ENCODE data around the gene SRSF5. TPM values are rescaled to one million over a fixed set of nuclear protein-coding genes. Genes with fewer than 3 reads are reported as not detected.

Gene SRSF5
- total RNA-seq, 1 experiment from 2014 or later, result 395 TPM

DNA sequence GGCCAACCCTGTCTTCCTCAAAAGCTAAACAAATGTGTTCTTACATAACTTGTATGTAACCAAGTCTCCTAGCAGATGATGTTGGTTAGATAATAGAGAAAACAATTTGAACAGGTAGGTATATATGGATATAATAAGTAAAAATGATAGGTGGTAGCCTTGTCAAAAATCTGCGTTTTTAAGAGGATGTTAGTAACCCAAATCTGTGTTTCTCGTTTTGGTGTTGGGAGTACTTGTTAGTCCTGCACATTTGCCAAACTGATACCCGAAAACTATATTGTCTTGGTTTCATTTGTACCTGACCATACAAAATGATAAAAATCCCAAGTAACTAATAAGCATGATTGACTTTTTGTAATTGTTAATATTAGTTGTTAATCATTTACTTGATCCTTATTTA lies 8.1 kb downstream of the SRSF5 start:
- ChIA-PET CTCF (no interaction called here), POLR2A (ENCODE audit: unreplicated experiment) (interaction anchor here (0.6 kb wide), 1 partner anchor 28 kb away, joined by 20 read pairs; no protein-coding TSS in a partner anchor)
- Histone ChIP-seq H3K79me2 (ENCODE audit: low read depth) (peaks cover 14% of the 10 kb centered on the region), H3K4me1 (replicated peaks; ENCODE audit: insufficient read depth) (no peaks in the 10 kb centered on the region), H3K9me3 (ENCODE audit: insufficient read depth, low read depth) (no peaks in the 10 kb centered on the region), H3K4me3 (no peak overlapping the region), H3K4me2 (no peak overlapping the region), H3K27ac (no peak overlapping the region), H4K20me1 (ENCODE audit: insufficient read depth) (peaks cover 42% of the 10 kb centered on the region), H3K27me3 (ENCODE audit: insufficient read depth, low read depth) (no peaks in the 10 kb centered on the region), H3K9me2 (ENCODE audit: insufficient read depth) (no peaks in the 10 kb centered on the region), H3F3A (ENCODE audit: insufficient read depth, low read depth) (peaks cover 95% of the 10 kb centered on the region), H2AFZ (no peak overlapping the region), H3K36me3 (ENCODE audit: low read depth) (peaks cover 56% of the 10 kb centered on the region)
- no peak for DNase-seq
- no TSS peak for BruUV-seq (replicated peaks)
- TF ChIP-seq EZH2 (IDR thresholded peaks at IDR 0.05; ENCODE audit: low read depth), result no peak
- TF ChIP-seq, protein P1, sequence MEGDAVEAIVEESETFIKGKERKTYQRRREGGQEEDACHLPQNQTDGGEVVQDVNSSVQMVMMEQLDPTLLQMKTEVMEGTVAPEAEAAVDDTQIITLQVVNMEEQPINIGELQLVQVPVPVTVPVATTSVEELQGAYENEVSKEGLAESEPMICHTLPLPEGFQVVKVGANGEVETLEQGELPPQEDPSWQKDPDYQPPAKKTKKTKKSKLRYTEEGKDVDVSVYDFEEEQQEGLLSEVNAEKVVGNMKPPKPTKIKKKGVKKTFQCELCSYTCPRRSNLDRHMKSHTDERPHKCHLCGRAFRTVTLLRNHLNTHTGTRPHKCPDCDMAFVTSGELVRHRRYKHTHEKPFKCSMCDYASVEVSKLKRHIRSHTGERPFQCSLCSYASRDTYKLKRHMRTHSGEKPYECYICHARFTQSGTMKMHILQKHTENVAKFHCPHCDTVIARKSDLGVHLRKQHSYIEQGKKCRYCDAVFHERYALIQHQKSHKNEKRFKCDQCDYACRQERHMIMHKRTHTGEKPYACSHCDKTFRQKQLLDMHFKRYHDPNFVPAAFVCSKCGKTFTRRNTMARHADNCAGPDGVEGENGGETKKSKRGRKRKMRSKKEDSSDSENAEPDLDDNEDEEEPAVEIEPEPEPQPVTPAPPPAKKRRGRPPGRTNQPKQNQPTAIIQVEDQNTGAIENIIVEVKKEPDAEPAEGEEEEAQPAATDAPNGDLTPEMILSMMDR (conservative IDR thresholded peaks at IDR 0.05), result no peak
- intact Hi-C loops (cut with micrococcal nuclease; ENCODE audit: unreplicated experiment), result no loop called here

DNA sequence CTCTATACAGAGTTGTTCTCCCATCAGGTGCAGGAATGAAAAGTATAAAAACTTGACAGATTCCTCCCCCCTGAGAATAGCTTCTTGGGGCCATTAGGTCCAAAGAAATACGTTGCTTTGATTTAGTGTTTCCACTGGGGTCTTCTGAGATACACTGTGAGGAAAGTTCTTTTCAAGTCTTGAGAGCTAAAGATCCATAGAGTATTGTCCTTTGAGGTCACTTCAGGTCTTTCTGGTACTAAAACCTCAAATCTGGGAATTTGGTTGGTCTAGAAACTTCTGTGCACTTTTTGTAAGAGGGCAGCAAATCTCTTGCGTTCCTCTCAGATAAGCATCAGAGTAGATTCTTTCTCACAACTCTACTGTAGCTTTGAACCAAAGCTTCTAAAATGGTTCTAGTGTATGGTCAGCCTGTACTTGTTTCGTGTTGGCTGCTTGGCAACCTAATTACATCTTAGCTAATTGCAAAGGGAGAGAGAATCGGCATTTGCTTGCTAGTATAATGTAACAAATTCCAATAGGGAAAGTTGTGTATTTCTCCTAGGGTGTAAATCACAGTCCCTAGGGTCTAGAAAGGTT lies 10.0 kb downstream of the SRSF5 start:
- ChIA-PET CTCF (no interaction called here), POLR2A (ENCODE audit: unreplicated experiment) (interaction anchor here (0.6 kb wide), 1 partner anchor 1619 kb away, joined by 3 read pairs; no protein-coding TSS in a partner anchor)
- DNase-seq, result no peak
- Histone ChIP-seq H4K20me1 (ENCODE audit: insufficient read depth) (peaks cover 23% of the 10 kb centered on the region), H3K79me2 (ENCODE audit: low read depth) (no peaks in the 10 kb centered on the region), H3K27me3 (ENCODE audit: insufficient read depth, low read depth) (no peaks in the 10 kb centered on the region), H3K9me3 (ENCODE audit: insufficient read depth, low read depth) (no peaks in the 10 kb centered on the region), H3K27ac (no peak overlapping the region), H2AFZ (no peak overlapping the region), H3F3A (ENCODE audit: insufficient read depth, low read depth) (peaks cover 77% of the 10 kb centered on the region; the same call in 1 of the 2 replicates), H3K4me3 (no peak overlapping the region), H3K4me2 (no peak overlapping the region), H3K9me2 (ENCODE audit: insufficient read depth) (no peaks in the 10 kb centered on the region), H3K4me1 (replicated peaks; ENCODE audit: insufficient read depth) (no peaks in the 10 kb centered on the region), H3K36me3 (ENCODE audit: low read depth) (peaks cover 37% of the 10 kb centered on the region)
- no peak for TF ChIP-seq EZH2 (IDR thresholded peaks at IDR 0.05; ENCODE audit: low read depth)
- TF ChIP-seq, protein P1 (conservative IDR thresholded peaks at IDR 0.05), result no peak
- intact Hi-C loops (cut with micrococcal nuclease; ENCODE audit: unreplicated experiment), result no loop called here
- no TSS peak for BruUV-seq (replicated peaks)

GRCh38 chr14:69779088-69779487 lies 12.1 kb downstream of the SRSF5 start:
- Histone ChIP-seq H3K27ac (no peak overlapping the region), H3K4me1 (replicated peaks; ENCODE audit: insufficient read depth) (no peaks in the 10 kb centered on the region), H3K9me2 (ENCODE audit: insufficient read depth) (no peaks in the 10 kb centered on the region), H3K36me3 (ENCODE audit: low read depth) (peaks cover 18% of the 10 kb centered on the region; the same call in 1 of the 2 replicates), H3K9me3 (ENCODE audit: insufficient read depth, low read depth) (no peaks in the 10 kb centered on the region), H3K27me3 (ENCODE audit: insufficient read depth, low read depth) (no peaks in the 10 kb centered on the region), H4K20me1 (ENCODE audit: insufficient read depth) (peaks cover 16% of the 10 kb centered on the region; the same call in 1 of the 2 replicates), H3K4me3 (no peak overlapping the region), H3K79me2 (ENCODE audit: low read depth) (no peaks in the 10 kb centered on the region), H2AFZ (no peak overlapping the region), H3F3A (ENCODE audit: insufficient read depth, low read depth) (peaks cover 57% of the 10 kb centered on the region; the same call in 1 of the 2 replicates), H3K4me2 (no peak overlapping the region)
- ChIA-PET CTCF (no interaction called here), POLR2A (ENCODE audit: unreplicated experiment) (no interaction called here)
- intact Hi-C loops (cut with micrococcal nuclease; ENCODE audit: unreplicated experiment), result no loop called here
- TF ChIP-seq, protein P1 (conservative IDR thresholded peaks at IDR 0.05), result no peak
- TF ChIP-seq EZH2 (IDR thresholded peaks at IDR 0.05; ENCODE audit: low read depth), result no peak
- no TSS peak for BruUV-seq (replicated peaks)
- no peak for DNase-seq
